Measurements from ENCODE around the gene RFESD.

- TF ChIP-seq CTCF (IDR thresholded peaks at IDR 0.05) = no peak
- TF ChIP-seq EZH2 (IDR thresholded peaks at IDR 0.05; ENCODE audit: borderline replicate concordance, insufficient read depth, low read depth, low read length, poor library complexity, severe bottlenecking) = no peak
Measured at GRCh38 chr5:95667678-95668077, 21.1 kb downstream of the RFESD start.
